ENCODE results near the gene RNF157. TPM values are rescaled to one million over a fixed set of nuclear protein-coding genes. Genes with fewer than 3 reads are reported as not detected.

The RNF157 gene
- total and polyA plus RNA-seq, 2 of the 13 experiments (the other 11 are each of a cell fraction or from before 2014, with no cell fraction given): 0.44 to 1.5 TPM

- peak; percentile 36; the same call in 1 of the 2 replicates for TF ChIP-seq GABPB1 (CRISPR knock-in tag; IDR thresholded peaks at IDR 0.05)
- TF ChIP-seq NFKBIZ (CRISPR knock-in tag; IDR thresholded peaks at IDR 0.05): no peak
- no peak for TF ChIP-seq SNRNP70 (IDR thresholded peaks at IDR 0.05; ENCODE audit: low read depth, low read length)
- no peak for TF ChIP-seq ATAD3A (CRISPR knock-in tag; IDR thresholded peaks at IDR 0.05)
- no peak for TF ChIP-seq ZNF720 (CRISPR knock-in tag; IDR thresholded peaks at IDR 0.05)
- no peak for TF ChIP-seq ARNT (IDR thresholded peaks at IDR 0.05)
- 0 out of 2 replicates have a peak, but pooled peaks have one; percentile 18 for TF ChIP-seq ZNF234 (CRISPR knock-in tag; conservative IDR thresholded peaks at IDR 0.05)
- TF ChIP-seq PBX2 (CRISPR knock-in tag; IDR thresholded peaks at IDR 0.05): no peak
- no peak for TF ChIP-seq ZNF776 (CRISPR knock-in tag; IDR thresholded peaks at IDR 0.05)
- TF ChIP-seq HNRNPL (IDR thresholded peaks at IDR 0.05; ENCODE audit: low read depth, low read length): 0 out of 2 replicates have a peak, but pooled peaks have one; percentile 47
- TF ChIP-seq ZNF775 (CRISPR knock-in tag; IDR thresholded peaks at IDR 0.05; ENCODE audit: borderline replicate concordance): no peak
- no peak for TF ChIP-seq PRDM15 (CRISPR knock-in tag; IDR thresholded peaks at IDR 0.05)
- TF ChIP-seq, protein P1, sequence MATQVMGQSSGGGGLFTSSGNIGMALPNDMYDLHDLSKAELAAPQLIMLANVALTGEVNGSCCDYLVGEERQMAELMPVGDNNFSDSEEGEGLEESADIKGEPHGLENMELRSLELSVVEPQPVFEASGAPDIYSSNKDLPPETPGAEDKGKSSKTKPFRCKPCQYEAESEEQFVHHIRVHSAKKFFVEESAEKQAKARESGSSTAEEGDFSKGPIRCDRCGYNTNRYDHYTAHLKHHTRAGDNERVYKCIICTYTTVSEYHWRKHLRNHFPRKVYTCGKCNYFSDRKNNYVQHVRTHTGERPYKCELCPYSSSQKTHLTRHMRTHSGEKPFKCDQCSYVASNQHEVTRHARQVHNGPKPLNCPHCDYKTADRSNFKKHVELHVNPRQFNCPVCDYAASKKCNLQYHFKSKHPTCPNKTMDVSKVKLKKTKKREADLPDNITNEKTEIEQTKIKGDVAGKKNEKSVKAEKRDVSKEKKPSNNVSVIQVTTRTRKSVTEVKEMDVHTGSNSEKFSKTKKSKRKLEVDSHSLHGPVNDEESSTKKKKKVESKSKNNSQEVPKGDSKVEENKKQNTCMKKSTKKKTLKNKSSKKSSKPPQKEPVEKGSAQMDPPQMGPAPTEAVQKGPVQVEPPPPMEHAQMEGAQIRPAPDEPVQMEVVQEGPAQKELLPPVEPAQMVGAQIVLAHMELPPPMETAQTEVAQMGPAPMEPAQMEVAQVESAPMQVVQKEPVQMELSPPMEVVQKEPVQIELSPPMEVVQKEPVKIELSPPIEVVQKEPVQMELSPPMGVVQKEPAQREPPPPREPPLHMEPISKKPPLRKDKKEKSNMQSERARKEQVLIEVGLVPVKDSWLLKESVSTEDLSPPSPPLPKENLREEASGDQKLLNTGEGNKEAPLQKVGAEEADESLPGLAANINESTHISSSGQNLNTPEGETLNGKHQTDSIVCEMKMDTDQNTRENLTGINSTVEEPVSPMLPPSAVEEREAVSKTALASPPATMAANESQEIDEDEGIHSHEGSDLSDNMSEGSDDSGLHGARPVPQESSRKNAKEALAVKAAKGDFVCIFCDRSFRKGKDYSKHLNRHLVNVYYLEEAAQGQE (IDR thresholded peaks at IDR 0.05; ENCODE audit: borderline replicate concordance in 1 of 2, low read depth in 1 of 2, low read length in 2 of 2): no peak
- TF ChIP-seq, protein P2, sequence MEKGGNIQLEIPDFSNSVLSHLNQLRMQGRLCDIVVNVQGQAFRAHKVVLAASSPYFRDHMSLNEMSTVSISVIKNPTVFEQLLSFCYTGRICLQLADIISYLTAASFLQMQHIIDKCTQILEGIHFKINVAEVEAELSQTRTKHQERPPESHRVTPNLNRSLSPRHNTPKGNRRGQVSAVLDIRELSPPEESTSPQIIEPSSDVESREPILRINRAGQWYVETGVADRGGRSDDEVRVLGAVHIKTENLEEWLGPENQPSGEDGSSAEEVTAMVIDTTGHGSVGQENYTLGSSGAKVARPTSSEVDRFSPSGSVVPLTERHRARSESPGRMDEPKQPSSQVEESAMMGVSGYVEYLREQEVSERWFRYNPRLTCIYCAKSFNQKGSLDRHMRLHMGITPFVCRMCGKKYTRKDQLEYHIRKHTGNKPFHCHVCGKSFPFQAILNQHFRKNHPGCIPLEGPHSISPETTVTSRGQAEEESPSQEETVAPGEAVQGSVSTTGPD (CRISPR knock-in tag; IDR thresholded peaks at IDR 0.05): no peak
- TF ChIP-seq POGZ (CRISPR knock-in tag; IDR thresholded peaks at IDR 0.05): 0 out of 2 replicates have a peak, but pooled peaks have one; percentile 16
- TF ChIP-seq SRY (CRISPR knock-in tag; IDR thresholded peaks at IDR 0.05): no peak
- no peak for TF ChIP-seq ZNF782 (CRISPR knock-in tag; IDR thresholded peaks at IDR 0.05; ENCODE audit: borderline replicate concordance)
- TF ChIP-seq ZNF235 (CRISPR knock-in tag; IDR thresholded peaks at IDR 0.05; ENCODE audit: borderline replicate concordance): no peak
Measured at GRCh38 chr17:76176701-76177574, 63.4 kb downstream of the RNF157 start (continued).
